Activated effector memory CD4-positive, alpha-beta T cell treated with Interleukin-2 at 50 U/mL for 16 hours (primary cell): ENCODE data around the gene ZDHHC11B.
"Not testable (repeated sequence)": the region's sequence is repeated elsewhere in the genome, so short reads cannot be mapped to it uniquely, and the experiment has no call there.

ENCODE experiments used
- DNase-seq: peaks from one replicate; pipeline ENCODE4 v3.0.0-alpha.2; 2020

ZDHHC11B gene

DNA sequence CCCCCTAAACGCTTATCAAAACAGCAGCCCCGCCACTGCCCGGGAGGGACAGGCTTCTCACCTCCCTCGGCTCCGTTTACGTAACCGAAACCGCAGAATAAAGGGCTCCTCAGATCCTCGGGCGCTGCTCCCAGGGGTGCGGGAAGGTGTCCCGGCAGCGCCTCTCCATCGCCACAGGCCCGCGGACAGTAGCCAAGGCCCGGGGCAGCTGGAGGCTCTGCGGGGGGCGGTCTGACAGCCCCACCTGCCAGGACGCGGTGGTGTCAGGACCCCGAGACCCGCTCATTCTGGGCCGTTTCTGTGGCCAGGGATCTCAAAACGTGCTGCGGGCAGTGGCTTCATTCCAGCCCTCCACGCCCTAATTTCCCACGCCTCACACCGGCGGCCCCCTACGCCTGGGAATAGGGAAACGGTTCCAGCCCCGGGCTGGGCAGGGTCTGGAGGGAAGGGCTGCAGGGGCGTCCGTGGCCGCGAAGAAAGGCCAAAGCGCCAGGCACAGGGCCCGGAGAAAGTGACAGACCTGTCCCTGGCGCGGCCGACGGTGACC lies 575 bp downstream of the ZDHHC11B start:
- not testable (repeated sequence) for DNase-seq

DNA sequence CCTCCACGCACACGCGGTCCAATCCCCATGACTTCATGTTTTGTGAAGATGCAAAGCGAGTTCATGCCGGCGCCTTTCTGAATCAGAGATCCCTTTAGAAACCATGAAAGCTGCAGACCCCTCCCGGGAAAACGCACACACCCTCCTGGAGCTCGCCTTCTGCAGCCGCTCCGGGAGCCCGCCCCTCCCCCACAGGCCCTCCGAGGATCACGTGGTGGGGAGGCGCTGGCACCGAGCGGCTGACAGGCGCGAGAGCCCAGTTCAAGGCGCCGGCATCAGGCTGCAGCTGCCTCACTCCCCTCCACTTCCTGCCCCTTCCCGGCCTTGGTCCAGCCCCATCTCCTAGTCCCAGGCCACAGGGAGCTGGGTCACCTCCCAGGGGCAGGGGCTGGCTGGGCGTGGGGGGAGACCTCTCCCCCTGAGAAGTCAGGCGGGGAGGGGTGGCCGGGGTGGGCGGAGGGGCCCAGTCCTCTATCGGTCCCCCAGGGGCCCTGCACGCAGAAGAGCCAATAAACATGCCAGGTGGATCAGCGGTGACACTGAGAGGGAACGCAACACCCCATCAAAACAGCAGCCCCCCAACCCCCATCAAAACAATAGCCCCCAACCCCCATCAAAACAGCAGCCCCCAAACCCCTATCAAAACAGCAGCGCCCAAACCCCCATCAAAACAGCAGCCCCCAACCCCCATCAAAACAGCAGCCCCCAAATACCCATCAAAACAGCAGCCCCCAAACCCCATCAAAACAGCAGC lies 1.3 kb downstream of the ZDHHC11B start:
- not testable (repeated sequence) for DNase-seq

DNA sequence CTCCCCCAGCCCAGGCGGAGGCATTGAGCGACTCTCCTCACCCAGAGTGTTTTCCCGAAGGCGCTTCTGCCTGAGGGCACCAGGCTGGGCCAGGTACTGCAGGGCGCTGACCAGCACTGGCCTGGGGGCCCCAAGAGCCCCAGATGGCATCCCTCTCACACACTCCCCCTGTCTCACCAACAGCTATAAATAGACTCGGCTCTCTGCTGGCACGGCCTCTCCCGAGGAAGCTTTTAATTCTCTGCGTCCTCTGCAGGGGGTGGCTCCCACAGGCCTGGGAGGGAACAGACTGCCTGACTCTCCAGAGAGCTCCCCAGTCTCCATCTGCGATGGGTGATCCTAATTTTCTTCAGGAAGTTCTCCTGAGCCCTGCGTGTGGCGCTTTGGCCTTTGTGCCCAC lies 2.2 kb downstream of the ZDHHC11B start:
- not testable (repeated sequence) for DNase-seq

DNA sequence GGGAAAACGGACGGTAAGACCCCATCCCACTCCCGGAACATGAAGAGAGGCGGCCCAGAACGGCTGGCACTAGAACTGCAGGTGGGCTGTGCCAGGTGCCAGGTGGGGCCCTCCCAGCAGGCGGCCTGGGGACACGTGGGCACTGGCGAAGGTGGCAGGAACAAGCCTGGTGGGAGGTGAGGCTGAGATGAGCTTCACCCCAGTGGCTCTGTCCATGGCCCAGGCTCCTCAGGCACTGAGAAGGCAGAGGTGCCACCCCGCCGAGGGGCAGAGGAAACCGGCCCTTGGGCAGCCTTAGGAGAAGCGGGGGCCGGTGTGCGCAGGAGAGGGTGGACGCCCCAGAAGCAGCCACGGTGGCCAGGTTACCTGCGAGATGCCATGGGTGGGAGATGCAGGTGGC lies 4.0 kb downstream of the ZDHHC11B start:
- DNase-seq = not testable (repeated sequence)

DNA sequence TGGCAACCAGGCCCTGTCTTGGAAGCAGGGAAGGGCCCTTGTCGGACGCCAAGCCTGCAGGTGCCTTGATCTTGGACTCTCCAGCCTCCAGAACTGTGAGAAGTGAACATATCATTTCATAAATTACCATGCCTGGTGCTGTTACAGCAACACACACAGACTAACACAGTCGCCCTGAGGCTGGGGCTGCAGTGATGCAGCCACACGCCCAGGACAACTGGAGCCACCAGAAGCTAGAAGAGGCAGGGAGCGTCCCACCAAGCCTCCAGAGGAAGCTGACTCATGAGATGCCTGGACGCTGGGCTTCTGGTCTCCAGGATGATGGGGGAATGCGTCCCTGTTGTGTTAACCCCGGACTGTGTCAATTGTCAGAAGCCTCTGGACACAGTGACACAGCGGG lies 5.6 kb downstream of the ZDHHC11B start:
- not testable (repeated sequence) for DNase-seq

DNA sequence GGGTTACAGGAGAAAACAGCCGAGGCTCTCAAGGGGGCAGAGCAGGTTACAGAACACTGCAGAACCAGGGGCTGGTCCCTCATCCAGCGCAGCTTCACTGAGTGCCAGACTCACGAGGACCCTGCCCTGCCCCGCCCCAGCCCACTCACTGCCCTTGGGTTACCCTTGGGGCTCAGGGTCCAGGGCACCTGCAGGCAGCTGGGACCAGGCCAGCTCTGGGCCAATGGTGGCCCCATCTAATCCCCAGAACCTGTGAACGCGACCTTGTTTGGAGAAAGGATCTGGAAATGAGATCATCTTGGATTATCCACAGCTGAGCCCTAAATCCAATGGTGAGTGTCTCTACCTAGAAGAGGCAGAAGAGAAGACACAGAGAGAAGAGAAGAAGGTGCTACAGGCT lies 6.1 kb downstream of the ZDHHC11B start:
- not testable (repeated sequence) for DNase-seq

DNA sequence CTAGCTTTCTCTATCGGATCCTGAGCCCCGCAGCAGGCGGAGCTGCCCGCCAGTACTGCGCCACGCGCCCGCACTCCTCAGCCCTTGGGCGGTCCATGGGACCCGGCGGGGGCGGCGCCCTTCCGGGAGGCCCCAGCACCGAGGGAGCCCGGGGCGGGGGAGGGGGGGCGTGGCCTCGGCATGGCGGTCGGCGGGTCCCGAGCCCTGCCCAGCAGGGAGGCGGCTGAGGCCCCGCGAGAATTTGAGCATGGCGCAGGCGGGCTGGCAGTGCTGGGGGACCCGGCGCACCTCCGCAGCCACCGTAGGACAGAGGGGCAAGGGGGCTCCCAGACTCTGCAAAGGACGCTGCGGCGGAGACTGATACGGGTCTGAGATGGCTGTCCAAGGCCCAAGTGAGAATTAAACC lies 6.8 kb downstream of the ZDHHC11B start:
- no peak for DNase-seq

DNA sequence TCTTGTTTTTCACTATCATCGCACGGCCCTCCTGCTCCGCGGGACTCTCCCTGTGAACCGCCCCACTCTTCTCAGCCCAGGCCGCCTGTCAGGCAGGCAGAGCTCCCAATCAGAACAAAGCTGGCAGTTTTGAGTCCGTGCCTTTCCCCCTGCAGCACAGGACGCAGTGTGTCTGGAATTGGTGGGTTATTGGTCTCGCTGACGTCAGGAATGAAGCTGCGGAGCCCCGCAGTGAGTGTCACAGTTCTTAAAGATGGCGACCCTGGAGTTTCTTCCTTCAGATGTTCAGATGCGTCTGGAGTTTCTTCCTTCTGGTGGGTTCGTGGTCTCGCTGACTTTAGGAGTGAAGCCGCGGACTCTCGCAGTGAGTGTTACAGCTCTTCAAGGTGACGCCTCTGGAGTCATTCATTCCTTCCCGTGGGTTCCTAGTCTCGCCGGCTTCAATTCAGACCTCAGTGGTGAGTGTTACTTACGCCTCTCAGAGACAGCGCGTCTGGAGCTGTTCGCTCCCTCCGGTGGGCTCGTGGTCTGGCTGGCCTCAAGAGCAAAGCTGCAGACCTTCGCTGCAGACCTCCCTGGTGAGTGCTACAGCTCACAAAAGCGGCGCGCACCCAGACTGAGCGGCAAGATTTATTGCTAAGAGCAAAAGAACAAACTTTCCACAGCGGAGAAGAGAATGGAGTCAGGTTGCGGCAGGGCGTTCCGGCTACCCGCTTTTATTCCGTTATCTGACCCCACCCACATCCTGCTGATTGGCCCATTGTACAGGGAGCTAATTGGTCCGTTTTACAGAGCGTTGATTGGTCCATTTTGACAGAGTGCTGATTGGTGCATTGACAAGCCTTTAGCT lies 7.4 kb downstream of the ZDHHC11B start:
- DNase-seq = no peak

DNA sequence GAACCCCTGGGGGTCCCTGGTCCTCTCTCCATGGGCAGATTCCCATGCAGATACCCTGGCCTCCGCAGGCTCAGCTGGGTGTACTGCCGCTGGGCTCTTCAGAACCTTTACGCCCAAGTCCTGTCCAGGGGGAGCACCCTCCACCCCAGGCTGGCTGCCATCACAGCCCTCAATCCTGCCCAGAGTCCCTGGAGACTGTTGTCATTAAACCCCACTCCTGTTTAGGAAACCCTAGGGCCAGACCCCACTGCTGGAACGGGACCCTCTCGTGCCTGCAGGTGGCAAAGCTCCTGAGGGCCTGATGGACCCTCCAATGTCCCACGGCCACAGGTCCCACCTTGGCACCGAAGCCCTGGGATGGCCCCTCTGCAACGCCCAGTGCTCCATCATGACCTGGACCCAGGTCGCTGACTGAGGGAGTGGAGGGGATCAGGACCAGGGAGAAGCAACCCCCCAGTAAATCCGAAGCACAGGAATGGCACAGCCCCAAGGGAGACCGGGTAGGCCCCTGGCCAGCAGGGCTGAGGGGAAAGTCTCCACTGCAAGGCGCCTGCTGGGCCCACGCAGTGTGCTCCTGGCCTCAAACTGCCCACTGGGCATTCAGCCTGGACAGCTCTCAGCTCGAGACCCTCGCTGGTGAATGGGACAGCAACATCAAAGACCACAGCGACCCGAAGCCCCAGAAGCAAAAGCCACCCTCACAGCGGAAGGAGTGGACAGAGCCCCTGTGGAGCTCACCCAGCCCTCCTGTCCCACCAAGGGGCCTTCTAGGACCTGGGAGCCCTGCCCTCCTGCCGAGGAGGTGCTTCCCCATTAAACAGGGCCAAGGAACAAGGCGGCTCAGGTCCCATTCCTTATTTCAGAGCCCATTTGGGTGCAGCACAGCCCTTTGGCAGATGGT lies 8.3 kb downstream of the ZDHHC11B start:
- DNase-seq = no peak

DNA sequence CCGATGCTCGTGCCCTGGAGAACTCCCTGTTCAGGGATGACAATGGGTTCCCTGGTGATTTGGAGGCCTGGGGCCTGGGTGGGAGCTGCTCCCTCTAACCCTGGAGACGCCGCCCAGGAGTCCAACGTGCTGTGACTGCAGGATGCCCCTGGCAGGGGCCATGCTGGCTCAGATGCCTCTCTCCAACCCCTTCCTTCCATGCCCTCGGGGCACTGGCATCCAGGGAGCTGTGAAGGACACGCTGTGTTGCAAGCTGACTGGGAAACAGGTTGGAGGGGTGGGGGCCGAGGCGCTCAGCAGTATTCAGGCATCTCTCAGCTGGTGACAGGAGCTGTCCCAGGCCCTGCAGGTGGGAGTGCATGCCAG lies 9.0 kb downstream of the ZDHHC11B start:
- DNase-seq = not testable (repeated sequence)

DNA sequence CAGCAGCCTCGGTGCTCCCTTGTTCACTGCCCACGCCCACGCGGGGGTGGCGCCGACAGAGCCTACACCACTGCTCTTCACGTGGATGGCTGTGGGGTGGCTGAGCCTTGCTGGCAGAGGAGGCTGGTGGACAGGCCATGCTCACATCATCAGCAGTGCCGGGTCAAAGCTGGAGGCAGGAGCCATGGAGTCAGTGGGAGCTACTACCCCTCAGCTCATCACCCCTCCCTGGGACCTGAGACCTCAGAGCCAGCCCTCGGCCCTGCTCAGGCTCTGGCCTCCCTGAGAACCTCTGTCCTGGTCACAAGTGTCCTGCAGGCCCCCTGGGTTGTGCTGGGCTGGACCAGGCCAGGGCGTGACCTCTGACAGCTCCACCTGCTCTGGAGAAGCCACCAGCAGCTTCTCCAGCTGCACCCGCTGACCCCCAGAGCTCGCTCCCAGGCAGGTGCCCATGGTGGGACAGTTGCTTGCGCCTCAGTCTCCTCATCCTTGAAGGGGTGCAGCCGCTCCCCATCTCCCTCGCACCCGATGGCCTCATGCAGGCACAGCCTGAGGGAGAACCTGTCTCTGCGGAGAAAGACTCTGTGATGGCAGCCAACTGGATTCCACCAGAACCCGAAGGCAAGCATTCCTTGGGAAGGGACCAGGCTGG lies 9.5 kb downstream of the ZDHHC11B start:
- DNase-seq = not testable (repeated sequence)

DNA sequence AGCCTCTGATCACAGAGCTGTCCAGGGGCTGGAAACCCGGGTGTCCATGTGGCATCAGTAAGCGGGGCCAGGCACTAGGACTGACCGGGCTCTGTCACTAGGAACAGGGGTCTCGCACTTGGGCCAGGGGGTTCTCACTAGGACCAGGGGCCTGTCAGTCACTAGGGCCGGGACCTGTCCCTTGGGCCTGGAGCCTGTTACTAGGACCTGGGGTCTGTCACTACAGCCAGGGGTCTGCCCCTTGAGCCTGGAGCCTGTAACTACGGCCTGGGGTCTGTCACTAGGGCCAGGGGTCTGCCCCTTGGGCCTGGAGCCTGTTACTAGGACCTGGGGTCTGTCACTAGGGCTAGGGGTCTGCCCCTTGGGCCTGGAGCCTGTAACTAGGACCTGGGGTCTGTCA lies 10.2 kb downstream of the ZDHHC11B start:
- DNase-seq = not testable (repeated sequence)

DNA sequence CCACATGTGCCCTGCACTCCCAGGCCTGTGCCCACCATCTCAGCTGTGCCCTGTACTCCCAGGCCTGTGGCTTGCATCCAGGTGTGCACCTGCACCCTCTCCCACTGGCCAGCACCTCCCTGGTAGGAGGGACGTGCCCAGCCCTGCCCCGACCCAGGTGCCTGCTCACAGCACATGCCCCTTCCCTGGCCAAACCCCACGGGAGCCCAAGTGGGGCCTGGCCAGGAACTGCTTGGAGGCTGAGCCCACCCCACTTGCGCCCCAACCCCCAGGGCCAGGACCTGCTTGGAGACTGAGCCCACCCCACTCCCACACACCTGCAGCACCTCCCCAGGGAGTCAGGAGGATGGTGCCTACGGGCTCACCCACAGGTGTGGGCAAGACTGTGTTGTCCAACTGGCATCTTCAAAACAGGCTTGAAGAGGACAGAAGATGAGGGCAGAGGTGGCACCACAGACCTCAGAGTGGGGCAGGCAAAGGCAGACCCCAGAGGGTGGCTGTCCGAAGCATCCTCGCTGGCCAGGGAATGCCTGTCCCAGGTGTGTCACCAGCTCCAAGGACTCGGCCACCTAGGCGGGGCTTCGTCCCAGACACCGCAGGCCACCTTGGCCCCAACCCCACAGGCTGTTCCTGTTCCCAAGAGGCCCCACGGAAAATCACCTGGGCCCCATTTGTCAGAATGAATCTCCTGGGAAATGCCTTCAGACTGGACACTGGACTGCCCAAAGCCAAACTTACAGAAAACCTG lies 10.8 kb downstream of the ZDHHC11B start:
- DNase-seq = no peak

DNA sequence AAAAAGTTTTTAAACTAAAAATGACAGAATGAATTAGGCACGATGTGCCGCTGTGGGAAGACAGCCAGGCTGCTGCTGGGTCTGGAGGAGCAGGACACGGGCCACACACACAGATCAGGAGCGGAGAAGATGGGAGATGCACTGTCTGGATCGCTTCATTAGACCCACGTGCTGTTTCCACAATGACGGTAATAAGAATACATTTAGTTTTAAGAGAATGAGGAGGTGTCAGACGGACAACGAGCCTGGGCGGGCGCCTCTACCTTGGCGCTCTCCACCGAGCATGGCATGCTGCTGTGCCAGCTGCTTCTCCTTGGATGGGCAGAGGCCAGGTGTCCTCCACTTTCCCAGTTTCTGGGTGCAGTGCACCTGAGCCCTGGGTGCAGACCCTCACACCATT lies 11.6 kb downstream of the ZDHHC11B start:
- not testable (repeated sequence) for DNase-seq

DNA sequence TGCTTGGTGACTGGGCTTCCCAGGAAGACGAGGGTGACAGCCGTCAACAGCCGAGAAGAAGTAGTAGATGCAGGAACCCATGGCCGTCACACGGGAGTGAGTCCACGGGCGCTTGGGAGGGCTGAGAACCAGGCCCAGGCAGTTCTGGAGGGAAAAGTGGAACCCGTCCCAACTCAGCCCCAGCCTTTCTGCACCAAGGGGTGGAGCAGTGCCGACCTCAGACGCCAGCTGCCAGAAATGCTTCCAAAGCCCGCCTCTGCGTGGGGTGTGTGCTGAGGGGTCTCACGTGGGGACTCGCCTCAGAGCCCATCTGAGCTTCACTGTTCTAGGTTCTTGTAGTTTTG lies 12.0 kb downstream of the ZDHHC11B start:
- DNase-seq = not testable (repeated sequence)

DNA sequence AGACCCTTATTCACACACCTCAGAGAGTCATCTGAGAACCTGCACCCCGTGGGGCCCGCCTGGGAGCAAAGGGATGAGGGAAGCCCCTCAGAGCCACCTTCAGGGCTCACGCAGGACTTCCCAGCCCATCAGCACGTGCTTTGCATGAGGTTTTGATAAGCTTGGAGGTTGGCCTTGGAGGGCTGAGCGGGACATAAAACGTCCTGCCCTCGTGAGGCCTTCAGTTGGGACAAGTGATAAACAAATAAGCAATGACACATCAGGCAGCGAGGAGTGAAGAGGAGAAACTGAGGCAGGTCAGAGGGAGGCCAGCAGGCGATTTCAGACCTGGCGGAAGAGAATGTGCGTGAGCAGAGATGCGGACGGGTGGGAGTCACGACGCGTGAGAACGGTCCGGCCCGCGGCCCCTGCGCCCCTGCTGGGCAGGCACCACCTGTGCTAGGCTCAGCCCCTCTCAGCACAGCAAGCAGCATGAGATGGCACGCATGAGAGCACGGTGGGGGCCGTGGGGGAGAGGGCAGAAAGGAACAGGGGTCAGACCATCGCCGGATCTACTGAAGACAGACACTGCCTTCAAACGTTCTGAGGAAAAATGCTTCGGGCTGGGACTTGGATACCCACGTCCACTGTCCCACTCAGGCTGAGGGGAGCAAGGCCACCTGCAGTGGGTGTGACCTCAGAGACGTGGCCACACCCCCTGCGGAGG lies 12.5 kb downstream of the ZDHHC11B start:
- not testable (repeated sequence) for DNase-seq

DNA sequence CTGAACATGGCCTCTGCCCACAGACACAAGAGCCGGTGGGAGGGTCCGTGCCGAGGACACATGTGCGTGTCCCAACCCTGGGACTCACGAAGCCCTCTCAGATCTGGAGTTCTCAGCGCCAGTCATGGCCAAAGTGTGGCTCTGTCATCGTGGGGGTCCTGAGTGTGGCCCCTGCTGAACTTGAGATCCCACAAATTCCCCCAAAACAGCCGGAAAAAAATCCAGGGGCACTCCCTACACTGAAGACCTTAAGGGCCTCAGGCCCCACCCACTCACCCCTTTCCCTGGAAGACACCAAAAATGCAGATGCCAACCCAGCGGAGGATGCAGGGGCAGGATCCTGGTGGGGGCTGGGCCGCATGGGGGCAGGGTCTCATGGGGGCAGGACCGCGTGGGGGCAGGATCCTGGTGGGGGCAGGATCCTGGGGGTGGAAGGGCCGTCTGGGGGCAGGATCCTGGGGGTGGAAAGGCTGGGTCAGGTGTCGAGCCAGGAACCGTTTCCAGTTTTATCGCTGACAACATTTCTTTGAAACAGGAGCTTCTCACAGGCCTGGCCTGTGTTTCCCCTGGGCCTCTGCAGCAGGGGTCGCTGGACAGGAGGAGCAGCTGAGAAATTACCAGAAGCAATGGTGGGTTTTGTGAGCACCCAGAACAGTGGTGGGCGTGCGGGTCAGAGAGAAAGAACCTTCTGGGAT lies 13.3 kb downstream of the ZDHHC11B start:
- DNase-seq = not testable (repeated sequence)

DNA sequence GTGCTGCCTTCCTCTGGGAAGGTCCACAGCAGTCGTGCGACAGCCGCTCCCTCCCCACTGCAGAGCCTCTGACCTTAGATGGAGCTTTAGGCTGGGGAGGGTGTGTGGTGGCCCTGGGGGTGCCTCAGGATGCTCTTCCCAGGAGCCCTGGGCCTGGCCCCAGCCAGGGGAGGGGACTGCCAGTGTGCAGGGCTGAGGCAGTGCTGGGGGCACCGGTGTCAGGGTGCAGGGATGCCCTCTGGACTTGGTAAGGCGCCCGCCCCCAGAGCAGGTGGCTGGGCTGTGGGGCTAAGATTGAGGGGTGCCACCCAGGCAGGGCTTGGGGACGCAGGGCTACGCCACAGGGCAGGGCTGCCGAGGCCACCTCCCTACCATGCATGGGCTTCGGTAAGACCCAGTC lies 13.9 kb downstream of the ZDHHC11B start:
- DNase-seq = not testable (repeated sequence)

DNA sequence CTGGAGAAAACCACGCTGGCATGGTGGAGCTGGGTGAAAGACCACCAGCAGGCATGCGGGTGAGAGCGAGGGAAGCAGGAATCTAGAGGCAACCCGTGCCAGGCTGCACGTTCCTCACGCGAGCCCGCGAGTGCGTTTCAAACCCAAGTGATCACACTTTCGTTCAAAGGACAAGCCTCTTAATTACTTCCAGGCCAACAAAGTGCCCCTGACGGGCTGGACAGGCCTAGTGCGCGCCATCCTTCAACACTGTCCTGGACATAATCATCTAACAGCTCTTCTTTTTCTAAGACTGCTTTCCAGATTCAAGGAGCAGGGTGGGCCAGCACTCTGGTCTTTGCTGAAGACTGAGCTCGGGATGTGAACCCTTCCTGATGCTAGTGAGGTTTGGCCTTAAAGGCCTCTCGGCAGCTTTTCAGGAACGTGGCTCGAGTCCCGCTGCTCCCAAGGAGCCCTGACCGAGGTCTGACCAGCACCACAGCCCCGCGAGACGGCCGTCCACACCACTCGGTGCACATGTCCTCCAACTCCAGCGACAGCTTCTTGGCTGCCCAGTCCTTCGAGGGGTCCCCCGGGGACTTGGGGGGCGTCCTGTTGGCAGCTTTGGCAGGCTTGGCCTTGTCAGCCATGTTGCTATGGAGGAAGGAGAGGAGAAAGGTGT lies 14.9 kb downstream of the ZDHHC11B start:
- DNase-seq = not testable (repeated sequence)
